Trophoblast cell (in vitro differentiated cells and primary cell): ENCODE results near the gene MUC5AC.

Experiments
- DNase-seq, 2 donors: peaks; one replicate each; pipeline ENCODE4 v3.0.0-alpha.2; 2016
- H2AFZ ChIP-seq: 2 replicates; pipeline ENCODE4 v1.6.1; 2013; ENCODE audit warnings: low read length, moderate library complexity, mild to moderate bottlenecking; ENCODE audit not compliant: insufficient read depth, poor library complexity
- H2AK5ac ChIP-seq: 2 replicates; pipeline ENCODE4 v1.6.1; 2013; ENCODE audit warnings: mild to moderate bottlenecking, low read length
- H2BK120ac ChIP-seq: 2 replicates; pipeline ENCODE4 v1.6.1; 2013; ENCODE audit warnings: low read length, mild to moderate bottlenecking, moderate library complexity; ENCODE audit not compliant: insufficient read depth, poor library complexity
- H2BK12ac ChIP-seq: 2 replicates; pipeline ENCODE4 v1.6.1; 2013; ENCODE audit warnings: mild to moderate bottlenecking, low read length, moderate library complexity
- H2BK5ac ChIP-seq: 2 replicates; pipeline ENCODE4 v1.6.1; 2013; ENCODE audit warnings: low read length, low read depth, moderate library complexity, mild to moderate bottlenecking; ENCODE audit not compliant: poor library complexity
- H3K14ac ChIP-seq: 2 replicates; pipeline ENCODE4 v1.6.1; 2013; ENCODE audit warnings: mild to moderate bottlenecking, low read length
- H3K18ac ChIP-seq: 2 replicates; pipeline ENCODE4 v1.6.1; 2013; ENCODE audit warnings: mild to moderate bottlenecking, low read length
- H3K23ac ChIP-seq: 2 replicates; pipeline ENCODE4 v1.6.1; 2013; ENCODE audit warnings: low read length
- H3K27ac ChIP-seq: 2 replicates; pipeline ENCODE4 v1.5.1; 2013; ENCODE audit warnings: low read depth, mild to moderate bottlenecking, inconsistent platforms, low read length, moderate library complexity
- H3K27me3 ChIP-seq: 2 replicates; pipeline ENCODE4 v1.6.1; 2013; ENCODE audit warnings: inconsistent platforms, mild to moderate bottlenecking, low read length, moderate library complexity; ENCODE audit not compliant: insufficient read depth
- H3K36me3 ChIP-seq, 2 experiments: 1 replicate in 1 of 2; 2 replicates in 1 of 2; pipeline ENCODE4 v1.6.1; 2013; ENCODE audit warnings: low read length in 2 of 2, mild to moderate bottlenecking in 2 of 2, moderate library complexity in 1 of 2; ENCODE audit not compliant: insufficient read depth in 2 of 2, control insufficient read depth in 1 of 2
- H3K4ac ChIP-seq: 2 replicates; pipeline ENCODE4 v1.6.1; 2013; ENCODE audit warnings: low read depth, mild to moderate bottlenecking, low read length, moderate library complexity
- H3K4me1 ChIP-seq, 2 experiments: 1 replicate in 1 of 2; 2 replicates in 1 of 2; pipeline ENCODE4 v1.6.1; 2013; ENCODE audit warnings: low read length in 2 of 2, mild to moderate bottlenecking in 2 of 2, moderate library complexity in 1 of 2; ENCODE audit not compliant: insufficient read depth in 2 of 2, control insufficient read depth in 1 of 2
- H3K4me2 ChIP-seq: 2 replicates; pipeline ENCODE4 v1.6.1; 2013; ENCODE audit warnings: inconsistent platforms, mild to moderate bottlenecking, low read length, moderate library complexity
- H3K4me3 ChIP-seq: 2 replicates; pipeline ENCODE4 v1.5.1; 2013; ENCODE audit warnings: mild to moderate bottlenecking, low read depth, low read length, inconsistent platforms
- H3K79me1 ChIP-seq: one replicate; pipeline ENCODE4 v1.6.1; 2013; ENCODE audit warnings: low read length
- H3K79me2 ChIP-seq: 2 replicates; pipeline ENCODE4 v1.6.1; 2013; ENCODE audit warnings: low read length, mild to moderate bottlenecking; ENCODE audit not compliant: control insufficient read depth, insufficient read depth, poor library complexity
- H3K9ac ChIP-seq: 2 replicates; pipeline ENCODE4 v1.6.1; 2013; ENCODE audit warnings: mild to moderate bottlenecking, low read length
- H3K9me3 ChIP-seq: 2 replicates; pipeline ENCODE4 v1.6.1; 2013; ENCODE audit warnings: low read depth, mild to moderate bottlenecking, control low read depth, inconsistent platforms, low read length; ENCODE audit not compliant: insufficient read depth
- H4K12ac ChIP-seq: 2 replicates; pipeline ENCODE4 v1.6.1; 2013; ENCODE audit warnings: low read depth, mild to moderate bottlenecking, low read length, moderate library complexity
- H4K8ac ChIP-seq: 2 replicates; pipeline ENCODE4 v1.6.1; 2013; ENCODE audit warnings: low read depth, mild to moderate bottlenecking, low read length, moderate library complexity
- H4K91ac ChIP-seq: one replicate; pipeline ENCODE4 v1.6.1; 2013; ENCODE audit warnings: low read depth, mild to moderate bottlenecking, low read length, moderate library complexity
- WGBS: extraction: QIAGEN DNeasy Blood & Tissue Kit; methylation state at CpG from one replicate; pipeline ENCODE4 v1.1.7; 2013; ENCODE audit warnings: missing lambda C conversion rate; ENCODE audit not compliant: insufficient read length, insufficient coverage; ENCODE audit errors: extremely low coverage; 5-methylcytosine and 5-hydroxymethylcytosine counted together

MUC5AC gene

GRCh38 chr11:1204381-1205101 is 46.8 kb downstream of the MUC5AC start:
- Histone ChIP-seq H2BK5ac (no peak overlapping the region), H3K9me3 (peaks cover 17% of the 10 kb centered on the region), H3K23ac (no peak overlapping the region), H3K4me1 (no peaks in the 10 kb centered on the region), H3K36me3 (no peaks in the 10 kb centered on the region), H2AK5ac (no peak overlapping the region), H3K27me3 (no peaks in the 10 kb centered on the region), H3K4me3 (no peak overlapping the region), H3K14ac (no peak overlapping the region), H3K9ac (no peak overlapping the region), H2BK12ac (no peak overlapping the region), H4K8ac (no peak overlapping the region), H2BK120ac (no peak overlapping the region), H4K12ac (no peak overlapping the region), H3K79me1 (no peaks in the 10 kb centered on the region), H3K4ac (no peak overlapping the region), H2AFZ (no peak overlapping the region), H3K4me2 (no peak overlapping the region), H3K27ac (no peak overlapping the region), H3K18ac (no peak overlapping the region), H4K91ac (no peak overlapping the region), H3K79me2 (no peaks in the 10 kb centered on the region)
- no CpG with 5 or more reads among the region's 22 CpGs for WGBS
- DNase-seq: no peak

- no CpG with 5 or more reads among the region's 35 CpGs for WGBS
- no peak overlapping the region for H2AK5ac ChIP-seq
- no peak overlapping the region for H2BK5ac ChIP-seq
- no peaks in the 10 kb centered on the region for H3K27me3 ChIP-seq
- no peak overlapping the region for H4K8ac ChIP-seq
- no peak overlapping the region for H3K4me2 ChIP-seq
- H4K12ac ChIP-seq: no peak overlapping the region
- no peak overlapping the region for H2BK12ac ChIP-seq
- no peak overlapping the region for H3K4ac ChIP-seq
- no peak overlapping the region for H3K4me3 ChIP-seq
- H3K4me1 ChIP-seq: no peaks in the 10 kb centered on the region
- no peak overlapping the region for H2BK120ac ChIP-seq
- no peak overlapping the region for H3K18ac ChIP-seq
- H3K27ac ChIP-seq: no peak overlapping the region
- H3K14ac ChIP-seq: no peak overlapping the region
- H3K9me3 ChIP-seq: peaks cover 19% of the 10 kb centered on the region
- no peak overlapping the region for H4K91ac ChIP-seq
- no peak overlapping the region for H2AFZ ChIP-seq
- H3K79me2 ChIP-seq: no peaks in the 10 kb centered on the region
- no peak overlapping the region for H3K9ac ChIP-seq
- no peak overlapping the region for H3K23ac ChIP-seq
- no peaks in the 10 kb centered on the region for H3K36me3 ChIP-seq
- no peak for DNase-seq
- H3K79me1 ChIP-seq: no peaks in the 10 kb centered on the region
Observed at GRCh38 chr11:1205121-1205986, 47.6 kb downstream of the MUC5AC start.

GRCh38 chr11:1205987-1206331 is 48.2 kb downstream of the MUC5AC start:
- Histone ChIP-seq H2BK120ac (no peak overlapping the region), H3K4ac (no peak overlapping the region), H4K8ac (no peak overlapping the region), H3K18ac (no peak overlapping the region), H3K27ac (no peak overlapping the region), H3K79me1 (no peaks in the 10 kb centered on the region), H3K14ac (no peak overlapping the region), H3K9ac (no peak overlapping the region), H4K12ac (no peak overlapping the region), H3K4me1 (no peaks in the 10 kb centered on the region), H3K9me3 (peaks cover 22% of the 10 kb centered on the region), H3K4me2 (no peak overlapping the region), H3K4me3 (no peak overlapping the region), H2AK5ac (no peak overlapping the region), H3K79me2 (no peaks in the 10 kb centered on the region), H3K27me3 (no peaks in the 10 kb centered on the region), H3K23ac (no peak overlapping the region), H4K91ac (no peak overlapping the region), H2AFZ (no peak overlapping the region), H2BK12ac (no peak overlapping the region), H3K36me3 (no peaks in the 10 kb centered on the region), H2BK5ac (no peak overlapping the region)
- no CpG with 5 or more reads among the region's 8 CpGs for WGBS
- DNase-seq: no peak

- H3K14ac ChIP-seq: no peak overlapping the region
- no peak overlapping the region for H3K9ac ChIP-seq
- H2BK5ac ChIP-seq: no peak overlapping the region
- H2AFZ ChIP-seq: no peak overlapping the region
- no peaks in the 10 kb centered on the region for H3K36me3 ChIP-seq
- H4K12ac ChIP-seq: no peak overlapping the region
- peaks cover 22% of the 10 kb centered on the region for H3K9me3 ChIP-seq
- H3K27me3 ChIP-seq: no peaks in the 10 kb centered on the region
- H2AK5ac ChIP-seq: no peak overlapping the region
- H3K79me2 ChIP-seq: no peaks in the 10 kb centered on the region
- no peak for DNase-seq
- no peak overlapping the region for H3K23ac ChIP-seq
- H4K8ac ChIP-seq: no peak overlapping the region
- H3K18ac ChIP-seq: no peak overlapping the region
- H3K79me1 ChIP-seq: no peaks in the 10 kb centered on the region
- no peak overlapping the region for H4K91ac ChIP-seq
- no peak overlapping the region for H3K4me2 ChIP-seq
- H2BK120ac ChIP-seq: no peak overlapping the region
- H2BK12ac ChIP-seq: no peak overlapping the region
- H3K4me3 ChIP-seq: peak overlapping the region; percentile 11
- H3K4me1 ChIP-seq: no peaks in the 10 kb centered on the region
- H3K4ac ChIP-seq: no peak overlapping the region
- H3K27ac ChIP-seq: no peak overlapping the region
- WGBS: no CpG with 5 or more reads among the region's 38 CpGs
Observed at GRCh38 chr11:1206391-1207271, 48.9 kb downstream of the MUC5AC start.
